H1 (cell line): ENCODE results near the gene KCNC4. TPM values are rescaled to one million over a fixed set of nuclear protein-coding genes. Genes with fewer than 3 reads are reported as not detected.

Experiments used
- CTCF ChIA-PET: fragments of 300-600 bp; sonication (Branson Sonifier 250); formaldehyde crosslinking; loops from one replicate; lab custom pipeline; 2021; ENCODE audit not compliant: partially characterized antibody; lab: Charles Lee
- POLR2A ChIA-PET: fragments of 300-600 bp; sonication (Branson Sonifier 250); formaldehyde crosslinking; loops from one replicate; lab custom pipeline; 2021; ENCODE audit warnings: inconsistent platforms; ENCODE audit not compliant: partially characterized antibody; lab: Charles Lee
- DNase-seq, 2 experiments: peaks; one replicate each; pipeline versions ENCODE4 v3.0.0 to v3.0.0-alpha.2; 2010 to 2022; ENCODE audit warnings: low spot score in 2 of 2, low read depth in 1 of 2, mixed read lengths in 1 of 2
- FAIRE-seq: peaks from 2 replicates; lab custom pipeline; 2011; peaks lifted over from hg19 to GRCh38; lab: Jason Lieb, UNC
- H2AFZ ChIP-seq: 2 replicates; pipeline ENCODE4 v1.8.1; 2012; ENCODE audit warnings: low read length, inconsistent platforms
- H2AK5ac ChIP-seq: 2 replicates; pipeline ENCODE4 v1.6.1; 2013; ENCODE audit warnings: low read depth, low read length
- H2BK120ac ChIP-seq: replicated peaks from 2 replicates; pipeline ENCODE3; 2013; ENCODE audit warnings: low read depth, low read length, inconsistent platforms
- H2BK12ac ChIP-seq: 2 replicates; pipeline ENCODE4 v1.6.1; 2013; ENCODE audit warnings: low read depth, low read length
- H2BK15ac ChIP-seq: 2 replicates; pipeline ENCODE4 v1.6.1; 2013; ENCODE audit warnings: low read length
- H2BK20ac ChIP-seq: 2 replicates; pipeline ENCODE4 v1.6.1; 2013; ENCODE audit warnings: low read length
- H2BK5ac ChIP-seq: 2 replicates; pipeline ENCODE4 v1.6.1; 2013; ENCODE audit warnings: low read depth, low read length
- H3K14ac ChIP-seq: 2 replicates; pipeline ENCODE4 v1.6.1; 2013; ENCODE audit warnings: inconsistent platforms; ENCODE audit not compliant: insufficient read length
- H3K18ac ChIP-seq: 2 replicates; pipeline ENCODE4 v1.6.1; 2013; ENCODE audit warnings: low read length; ENCODE audit errors: extremely low read depth
- H3K23ac ChIP-seq: 2 replicates; pipeline ENCODE4 v1.6.1; 2013; ENCODE audit warnings: inconsistent platforms; ENCODE audit not compliant: insufficient read length
- H3K23me2 ChIP-seq: 2 replicates; pipeline ENCODE4 v1.6.1; 2013; ENCODE audit warnings: low read depth, low read length
- H3K27ac ChIP-seq: 2 replicates; pipeline ENCODE4 v1.6.1; 2011; ENCODE audit warnings: low read depth, low read length, inconsistent platforms
- H3K27me3 ChIP-seq, 4 experiments: replicated peaks in 1 of 4; 1 replicate in 1 of 4; 2 replicates in 3 of 4; pipeline versions ENCODE4 v1.6.1 to v1.8.1; 2011 to 2013; ENCODE audit warnings: low read length in 3 of 4, mild to moderate bottlenecking in 3 of 4, inconsistent platforms in 2 of 4, mixed read lengths in 2 of 4, moderate library complexity in 1 of 4; ENCODE audit not compliant: control insufficient read depth in 3 of 4, insufficient read depth in 3 of 4; ENCODE audit errors: extremely low read depth in 1 of 4
- H3K36me3 ChIP-seq, 4 experiments: 2 replicates each; pipeline versions ENCODE4 v1.6.1 to v1.8.1; 2011 to 2013; ENCODE audit warnings: mild to moderate bottlenecking in 4 of 4, low read length in 3 of 4, moderate library complexity in 2 of 4, control low read depth in 1 of 4, inconsistent platforms in 1 of 4; ENCODE audit not compliant: insufficient read depth in 4 of 4, control insufficient read depth in 2 of 4
- H3K4ac ChIP-seq: replicated peaks from 2 replicates; pipeline ENCODE3; 2013; ENCODE audit warnings: low read length, low read depth, mixed read lengths, inconsistent platforms; ENCODE audit not compliant: insufficient read length
- H3K4me1 ChIP-seq, 4 experiments: replicated peaks in 1 of 4; 1 replicate in 1 of 4; 2 replicates in 3 of 4; pipeline versions ENCODE4 v1.6.1 to v1.8.1; 2011 to 2013; ENCODE audit warnings: low read length in 3 of 4, inconsistent platforms in 2 of 4, mixed read lengths in 1 of 4; ENCODE audit not compliant: insufficient read depth in 4 of 4, control insufficient read depth in 3 of 4
- H3K4me2 ChIP-seq, 2 experiments: 2 replicates each; pipeline versions ENCODE4 v1.6.1 to v1.8.1; 2011 to 2013; ENCODE audit warnings: low read depth in 2 of 2, low read length in 2 of 2, control low read depth in 1 of 2, inconsistent platforms in 1 of 2, mild to moderate bottlenecking in 1 of 2; ENCODE audit not compliant: insufficient read depth in 1 of 2
- H3K4me3 ChIP-seq, 4 experiments: fragments of 200-600, 300-600 bp in 1 of 4; sonication (generic), shearing (Covaris generic), sonication (Bioruptor Twin) in 1 of 4; 2 replicates each; pipeline versions ENCODE4 v1.5.1 to v1.8.1; 2011 to 2016; ENCODE audit warnings: low read length in 4 of 4, low read depth in 3 of 4, control low read depth in 2 of 4, inconsistent platforms in 2 of 4, mild to moderate bottlenecking in 2 of 4, mixed read lengths in 1 of 4, moderate library complexity in 1 of 4; ENCODE audit not compliant: insufficient read depth in 2 of 4; ENCODE audit errors: extremely low read depth in 1 of 4
- H3K56ac ChIP-seq: replicated peaks from 2 replicates; pipeline ENCODE3; 2013; ENCODE audit warnings: low read depth, mild to moderate bottlenecking, mixed read lengths, low read length, inconsistent platforms; ENCODE audit not compliant: insufficient read length
- H3K79me1 ChIP-seq: 2 replicates; pipeline ENCODE4 v1.6.1; 2013; ENCODE audit warnings: low read depth, low read length, control low read depth
- H3K79me2 ChIP-seq, 2 experiments: 2 replicates each; pipeline versions ENCODE4 v1.6.1 to v1.8.1; 2012 to 2013; ENCODE audit warnings: low read length in 2 of 2, mild to moderate bottlenecking in 2 of 2, inconsistent platforms in 1 of 2; ENCODE audit not compliant: insufficient read depth in 2 of 2, control insufficient read depth in 1 of 2
- H3K9ac ChIP-seq, 4 experiments: replicated peaks in 1 of 4; 1 replicate in 1 of 4; 2 replicates in 3 of 4; pipeline versions ENCODE4 v1.6.1 to v1.8.1; 2011 to 2013; ENCODE audit warnings: low read depth in 3 of 4, low read length in 3 of 4, control low read depth in 2 of 4, mild to moderate bottlenecking in 2 of 4, moderate library complexity in 2 of 4, inconsistent platforms in 1 of 4; ENCODE audit errors: extremely low read depth in 1 of 4
- H3K9me3 ChIP-seq, 2 experiments: 2 replicates each; pipeline versions ENCODE4 v1.6.1 to v1.8.1; 2012 to 2013; ENCODE audit warnings: mild to moderate bottlenecking in 2 of 2, moderate library complexity in 2 of 2, control low read depth in 1 of 2, inconsistent platforms in 1 of 2, low read depth in 1 of 2, low read length in 1 of 2, mixed read lengths in 1 of 2; ENCODE audit not compliant: insufficient read depth in 2 of 2
- H4K20me1 ChIP-seq, 2 experiments: replicated peaks in 1 of 2; 2 replicates each; pipeline versions ENCODE3 to v1.8.1; 2011 to 2013; ENCODE audit warnings: inconsistent platforms in 2 of 2, low read length in 2 of 2, mild to moderate bottlenecking in 1 of 2; ENCODE audit not compliant: insufficient read depth in 2 of 2, control insufficient read depth in 1 of 2
- H4K5ac ChIP-seq: 2 replicates; pipeline ENCODE4 v1.6.1; 2013; ENCODE audit warnings: low read length, low read depth, mixed read lengths, inconsistent platforms; ENCODE audit not compliant: insufficient read length
- H4K8ac ChIP-seq: 2 replicates; pipeline ENCODE4 v1.8.0; 2013; ENCODE audit warnings: mild to moderate bottlenecking, moderate library complexity, low read length, inconsistent platforms; ENCODE audit not compliant: insufficient read depth; ENCODE audit errors: extremely low read depth
- H4K91ac ChIP-seq: replicated peaks from 2 replicates; pipeline ENCODE3; 2013; ENCODE audit warnings: low read length, mixed read lengths, inconsistent platforms; ENCODE audit not compliant: insufficient read length
- BACH1 ChIP-seq: IDR thresholded peaks from 2 replicates; pipeline ENCODE4 v1.6.1; 2012; ENCODE audit warnings: low read length, improper control_type of control experiment
- BCL11A ChIP-seq, 2 experiments: IDR thresholded peaks; one replicate each; pipeline ENCODE4 v1.6.1; 2011; ENCODE audit warnings: low read depth in 2 of 2, low read length in 2 of 2, mild to moderate bottlenecking in 2 of 2
- CEBPB ChIP-seq: IDR thresholded peaks from 2 replicates; pipeline ENCODE4 v1.6.1; 2012; ENCODE audit warnings: low read depth, low read length
- GTF2F1 ChIP-seq: IDR thresholded peaks from 2 replicates; pipeline ENCODE4 v1.6.1; 2012; ENCODE audit warnings: low read depth, low read length, improper control_type of control experiment, borderline replicate concordance
- JUN ChIP-seq: IDR thresholded peaks from 2 replicates; pipeline ENCODE4 v1.6.1; 2011; ENCODE audit warnings: low read depth, mild to moderate bottlenecking, improper control_type of control experiment, low read length
- JUND ChIP-seq: IDR thresholded peaks from 2 replicates; pipeline ENCODE4 v1.6.1; 2011; ENCODE audit warnings: mild to moderate bottlenecking, improper control_type of control experiment, low read length
- PHF8 ChIP-seq: fragments of 200-600 bp; sonication (generic); conservative IDR thresholded peaks from 2 replicates; pipeline ENCODE4 v1.7.1; 2012; ENCODE audit warnings: low read depth, mild to moderate bottlenecking, inconsistent platforms, low read length, moderate library complexity
- POU5F1 ChIP-seq: IDR thresholded peaks from 2 replicates; pipeline ENCODE4 v1.6.1; 2011; ENCODE audit warnings: low read depth, mild to moderate bottlenecking, low read length, moderate library complexity
- RAD21 ChIP-seq, 2 experiments: IDR thresholded peaks in 1 of 2; conservative IDR thresholded peaks in 1 of 2; 2 replicates each; pipeline ENCODE4 v1.6.1; 2011; ENCODE audit warnings: low read depth in 2 of 2, low read length in 2 of 2, improper control_type of control experiment in 1 of 2, inconsistent platforms in 1 of 2, mild to moderate bottlenecking in 1 of 2, moderate library complexity in 1 of 2
- SAP30 ChIP-seq: fragments of 300-600 bp; sonication (generic); IDR thresholded peaks from 2 replicates; pipeline ENCODE4 v1.7.1; 2012; ENCODE audit warnings: low read length, moderate library complexity, mild to moderate bottlenecking, inconsistent platforms; ENCODE audit not compliant: insufficient read depth, insufficient replicate concordance
- SUZ12 ChIP-seq: fragments of 200-600 bp; sonication (generic); IDR thresholded peaks from 2 replicates; pipeline ENCODE4 v1.6.1; 2012; ENCODE audit warnings: mild to moderate bottlenecking, inconsistent platforms, low read length, moderate library complexity, mixed read lengths
- TAF7 ChIP-seq: optimal IDR thresholded peaks from 2 replicates; pipeline ENCODE3; 2011; ENCODE audit warnings: low read depth, mild to moderate bottlenecking, inconsistent platforms, low read length, moderate library complexity, borderline replicate concordance
- WGBS, 2 experiments: shearing (Covaris generic) in 1 of 2; methylation state at CpG; one replicate each; pipeline versions ENCODE4 v1.1.6 to v1.1.7; 2013 to 2015; ENCODE audit warnings: low lambda C conversion rate in 2 of 2, mixed read lengths in 2 of 2, inconsistent platforms in 1 of 2, low coverage in 1 of 2, missing lambda C conversion rate in 1 of 2; ENCODE audit not compliant: insufficient replicate concordance in 2 of 2, insufficient coverage in 1 of 2, insufficient read length in 1 of 2; ENCODE audit errors: extremely low coverage in 1 of 2, missing lambda C conversion rate in 1 of 2; 5-methylcytosine and 5-hydroxymethylcytosine counted together
- polyA plus RNA-seq, 7 experiments: library from polyadenylated mRNA; depleted of rRNA in 3 of 7; stranded (reverse) in 5 of 7; unstranded in 2 of 7; fragments of >200 nt in 5 of 7; fragments of 200-250 nt in 2 of 7; gene quantifications; 1 replicate in 5 of 7; 2 replicates in 1 of 7; 4 replicates in 1 of 7; pipeline versions ENCODE4 v1.2.1 to v1.2.3, GENCODE V29; 2011 to 2013; ENCODE audit warnings: missing spikeins in 2 of 7, mixed read lengths in 2 of 7
- total RNA-seq: library from RNA; stranded (reverse); fragmentation: NEBNext Ultra II Directional; extraction: Animal tissue kit (Norgen Biotek cat#: 25700); gene quantifications from 2 replicates; pipeline ENCODE4 v1.2.1, GENCODE V29; 2021

KCNC4 gene
- total and polyA plus RNA-seq, 2 of the 8 experiments (the other 6 are each of a cell fraction or from before 2014, with no cell fraction given), result 8.1 to 11.2 TPM

- FAIRE-seq (no peak), DNase-seq (no peak)
- Histone ChIP-seq H3K79me1 (no peaks in the 10 kb centered on the region), H3K9me3 (no peaks in the 10 kb centered on the region), H4K8ac (no peak overlapping the region), H3K27me3 (no peaks in the 10 kb centered on the region; a peak in 1 of 7 replicates), H3K4me2 (no peak overlapping the region), H2AK5ac (no peak overlapping the region), H3K9ac (no peak overlapping the region), H4K91ac (no peak overlapping the region), H2BK5ac (no peak overlapping the region), H2BK120ac (no peak overlapping the region), H2BK12ac (no peak overlapping the region), H3K56ac (no peak overlapping the region), H3K4me3 (no peak overlapping the region), H4K20me1 (peaks cover 0 to 2% of the 10 kb centered on the region in 2 experiments), H3K4ac (no peak overlapping the region), H3K23ac (no peak overlapping the region), H3K79me2 (no peaks in the 10 kb centered on the region), H3K27ac (no peak overlapping the region), H3K18ac (no peak overlapping the region), H2BK20ac (no peak overlapping the region), H4K5ac (no peak overlapping the region), H3K23me2 (no peaks in the 10 kb centered on the region), H3K4me1 (no peaks in the 10 kb centered on the region; a peak in 1 of 7 replicates), H2BK15ac (no peak overlapping the region), H3K36me3 (no peaks in the 10 kb centered on the region), H2AFZ (no peak overlapping the region), H3K14ac (no peak overlapping the region)
- 77% methylated on average over 7 of the region's 7 CpGs; no CpG with 5 or more reads in 1 of the 2 experiments for WGBS, 2 experiments
- POLR2A ChIA-PET, result no interaction called here
- TF ChIP-seq SAP30 (no peak), SUZ12 (no peak), JUN (no peak), BCL11A (IDR thresholded peaks at IDR 0.05; ENCODE audit: low read depth in 2 of 2, low read length in 2 of 2) (no peak), GTF2F1 (no peak), BACH1 (no peak), PHF8 (no peak), RAD21 (IDR thresholded peaks at IDR 0.05 in 1 of 2, conservative IDR thresholded peaks at IDR 0.05 in 1 of 2; ENCODE audit: low read depth in 2 of 2, low read length in 2 of 2) (no peak), TAF7 (no peak), POU5F1 (no peak), CEBPB (no peak), JUND (no peak)
- CTCF ChIA-PET, result interaction anchor here (0.7 to 4.6 kb wide), 15 partner anchors 8 to 666 kb away, joined by 3 to 19 read pairs (median 3); partner anchors contain the start of gene SLC6A17
Observed at GRCh38 chr1:110163591-110163990, 46.5 kb upstream of the KCNC4 start.
